Body of pancreas (tissue), 4 donors: ENCODE measurements around the gene ESRRB.

Experiments
- POLR2A ChIP-seq, 3 donors: fragments of 450-650 bp; IDR thresholded peaks; one replicate each; pipeline ENCODE4 v1.6.1; 2016; ENCODE audit warnings: antibody characterized with exemption in 3 of 3, mild to moderate bottlenecking in 2 of 3
- TF ChIP-seq, protein P1 (sequence below), 7 experiments: fragments of 450-650 bp in 4 of 7; fragments of 200-600 bp in 3 of 7; sonication (generic) in 3 of 7; IDR thresholded peaks; one replicate each; pipeline ENCODE4 v1.5.1; 2016 to 2019; ENCODE audit warnings: antibody characterized with exemption in 7 of 7

DNA sequence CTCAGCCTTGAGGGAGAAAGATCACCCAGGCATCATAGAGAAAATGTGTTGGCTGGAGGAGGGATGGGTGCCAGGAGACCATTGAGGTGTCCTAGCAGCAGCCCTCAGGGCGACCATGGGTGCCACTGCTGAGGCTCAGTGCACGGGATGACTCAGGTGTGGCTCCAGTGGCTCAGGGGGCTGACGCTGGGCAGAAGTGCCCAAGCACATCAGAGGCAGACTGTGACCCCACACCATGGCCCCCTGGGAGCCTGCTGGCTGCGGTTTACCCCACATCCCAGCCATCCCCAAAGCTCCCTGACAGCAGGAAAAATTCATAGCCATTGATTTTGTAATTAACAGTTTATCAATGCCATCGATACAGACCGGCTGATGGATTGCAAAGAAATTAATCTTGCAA lies 120.7 kb downstream of the ESRRB start:
- TF ChIP-seq, protein P1, sequence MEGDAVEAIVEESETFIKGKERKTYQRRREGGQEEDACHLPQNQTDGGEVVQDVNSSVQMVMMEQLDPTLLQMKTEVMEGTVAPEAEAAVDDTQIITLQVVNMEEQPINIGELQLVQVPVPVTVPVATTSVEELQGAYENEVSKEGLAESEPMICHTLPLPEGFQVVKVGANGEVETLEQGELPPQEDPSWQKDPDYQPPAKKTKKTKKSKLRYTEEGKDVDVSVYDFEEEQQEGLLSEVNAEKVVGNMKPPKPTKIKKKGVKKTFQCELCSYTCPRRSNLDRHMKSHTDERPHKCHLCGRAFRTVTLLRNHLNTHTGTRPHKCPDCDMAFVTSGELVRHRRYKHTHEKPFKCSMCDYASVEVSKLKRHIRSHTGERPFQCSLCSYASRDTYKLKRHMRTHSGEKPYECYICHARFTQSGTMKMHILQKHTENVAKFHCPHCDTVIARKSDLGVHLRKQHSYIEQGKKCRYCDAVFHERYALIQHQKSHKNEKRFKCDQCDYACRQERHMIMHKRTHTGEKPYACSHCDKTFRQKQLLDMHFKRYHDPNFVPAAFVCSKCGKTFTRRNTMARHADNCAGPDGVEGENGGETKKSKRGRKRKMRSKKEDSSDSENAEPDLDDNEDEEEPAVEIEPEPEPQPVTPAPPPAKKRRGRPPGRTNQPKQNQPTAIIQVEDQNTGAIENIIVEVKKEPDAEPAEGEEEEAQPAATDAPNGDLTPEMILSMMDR (IDR thresholded peaks at IDR 0.05) = no peak
- TF ChIP-seq POLR2A (IDR thresholded peaks at IDR 0.05) = no peak
